Stimulated activated CD4-positive, alpha-beta T cell treated with anti-CD3 and anti-CD28 coated beads, Interleukin-12 subunit alpha, Interleukin-12 subunit beta, amount 100 ng/mL, for 24 hours (primary cell): Measurements from ENCODE around the gene FOXP1.

Source experiments
- DNase-seq, 2 experiments: peaks; one replicate each; pipeline ENCODE4 v3.0.0-alpha.2; 2020; ENCODE audit warnings: low read depth in 2 of 2

The FOXP1 gene

DNA sequence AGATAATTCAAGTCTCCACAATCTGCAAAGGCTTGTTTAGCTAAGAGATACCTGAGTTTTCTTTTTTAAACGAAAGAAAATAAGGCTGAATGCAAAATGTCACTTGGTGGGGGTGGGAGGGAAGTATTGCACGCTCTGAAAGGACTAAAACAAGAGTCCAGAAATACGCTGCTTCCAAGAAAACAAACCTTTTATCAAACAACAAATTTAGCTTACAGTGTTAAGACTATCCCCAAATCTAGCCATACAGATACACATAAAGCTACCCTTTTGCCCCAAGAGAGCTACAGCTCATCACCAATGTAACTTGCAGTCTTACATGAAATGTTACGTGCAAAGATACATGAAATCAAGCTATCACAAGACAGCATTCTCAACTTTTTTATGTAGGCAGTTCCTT lies 522.5 kb downstream of the FOXP1 start:
- no peak for DNase-seq

DNA sequence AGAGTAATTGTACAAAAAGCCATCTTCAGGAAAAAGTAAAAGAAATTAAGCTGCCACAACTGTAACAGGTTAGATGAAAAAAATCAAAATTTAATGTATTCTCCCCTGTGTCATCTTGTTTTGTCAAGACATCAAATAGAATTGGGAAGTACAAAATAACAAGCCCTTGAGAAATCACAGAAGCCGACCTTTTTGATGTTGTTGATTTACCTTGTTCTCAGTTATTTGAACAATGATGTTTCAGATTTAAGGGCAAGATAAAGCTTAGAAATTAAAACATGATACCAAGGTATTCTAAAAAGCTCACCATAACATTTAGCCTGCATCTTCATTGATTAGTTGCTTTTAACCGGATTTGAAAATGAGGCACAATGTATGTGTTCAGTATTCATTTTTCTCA lies 523.0 kb downstream of the FOXP1 start:
- DNase-seq: no peak

DNA sequence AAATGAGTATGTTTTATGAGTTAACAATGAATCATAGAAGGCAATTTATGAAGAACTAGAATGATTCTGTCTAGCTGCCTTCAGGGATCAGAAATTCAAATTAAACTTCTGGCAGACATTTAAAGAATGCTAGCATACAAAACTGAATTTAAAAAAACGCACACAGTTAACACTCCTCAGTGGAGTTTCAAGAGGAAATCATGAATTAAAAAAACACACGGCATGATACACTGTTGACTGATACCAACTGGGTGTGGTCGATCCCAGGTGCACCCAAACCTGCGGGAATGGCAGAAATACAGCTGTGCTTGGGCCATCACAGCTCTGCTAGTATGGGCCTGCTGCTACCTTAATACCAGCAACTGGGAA lies 526.0 kb downstream of the FOXP1 start:
- no peak for DNase-seq

DNA sequence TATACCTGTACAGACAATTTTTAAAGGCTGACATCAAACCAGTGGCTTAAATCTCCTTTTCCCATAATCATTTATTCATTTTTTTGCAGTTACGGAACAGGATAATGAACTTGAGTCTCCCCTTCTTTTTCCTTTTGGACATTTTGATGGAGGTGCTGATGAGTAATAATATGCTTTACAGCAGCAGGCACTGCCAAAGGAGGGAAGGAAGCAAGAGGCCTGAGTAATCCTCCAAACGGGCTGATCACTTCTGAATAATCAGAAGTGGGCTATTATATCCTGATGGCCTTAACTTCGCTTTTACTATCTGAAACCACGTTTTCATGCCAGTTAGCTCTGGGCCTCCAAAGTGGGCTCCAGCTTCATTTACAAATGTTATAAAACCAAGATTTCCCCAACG lies 527.2 kb downstream of the FOXP1 start:
- DNase-seq: no peak

DNA sequence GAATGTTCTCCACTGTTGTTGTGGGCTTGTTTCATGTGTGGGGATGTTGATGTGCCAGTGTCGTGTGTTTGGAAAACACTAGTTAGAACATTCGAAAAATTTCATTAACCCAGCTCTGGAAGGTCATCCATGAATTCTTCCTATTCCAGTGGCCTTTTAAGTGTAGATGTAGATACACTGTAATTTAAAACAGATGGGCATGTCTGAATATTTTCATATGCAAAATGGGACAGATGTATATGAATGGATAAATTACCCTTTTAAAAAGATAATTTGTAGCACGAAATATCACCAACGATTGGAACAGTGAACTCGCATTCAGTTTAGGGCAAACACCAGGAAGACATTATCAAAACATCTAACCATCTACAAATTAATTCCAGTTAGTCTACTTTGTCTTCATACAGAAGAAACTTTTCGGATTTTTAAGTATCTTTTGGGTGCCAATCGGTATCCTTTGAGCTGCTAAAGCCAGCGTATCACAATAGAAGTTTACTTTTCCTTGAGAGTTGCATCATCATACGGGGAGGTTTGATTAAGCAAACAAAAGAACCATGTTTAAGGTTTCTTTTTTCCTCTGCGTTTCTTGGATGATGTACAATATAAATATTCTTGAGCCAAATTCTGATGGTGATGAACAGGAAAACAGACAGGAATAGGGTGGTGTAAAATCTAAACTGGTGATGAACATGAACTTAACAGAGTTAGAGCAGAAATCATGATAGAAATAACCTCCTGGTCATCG lies 528.1 kb downstream of the FOXP1 start:
- no peak for DNase-seq

DNA sequence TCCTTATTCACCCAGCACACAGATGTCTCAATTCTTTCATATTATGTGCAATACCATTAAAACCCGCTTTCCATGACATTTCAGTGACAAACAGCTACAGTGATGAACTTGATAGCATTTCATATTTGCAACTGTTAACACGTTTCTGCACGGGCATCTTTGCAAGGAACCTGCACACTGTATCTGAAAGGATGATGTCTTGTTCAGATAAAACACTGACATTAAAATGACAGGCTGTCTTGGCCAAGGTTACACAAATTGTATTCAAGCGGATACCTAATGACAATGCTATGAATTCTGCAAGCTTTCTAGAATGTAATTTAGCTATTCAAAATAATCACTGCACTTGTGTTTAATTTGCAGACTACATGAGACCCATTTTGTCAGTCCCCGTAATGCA lies 529.2 kb downstream of the FOXP1 start:
- DNase-seq: no peak

DNA sequence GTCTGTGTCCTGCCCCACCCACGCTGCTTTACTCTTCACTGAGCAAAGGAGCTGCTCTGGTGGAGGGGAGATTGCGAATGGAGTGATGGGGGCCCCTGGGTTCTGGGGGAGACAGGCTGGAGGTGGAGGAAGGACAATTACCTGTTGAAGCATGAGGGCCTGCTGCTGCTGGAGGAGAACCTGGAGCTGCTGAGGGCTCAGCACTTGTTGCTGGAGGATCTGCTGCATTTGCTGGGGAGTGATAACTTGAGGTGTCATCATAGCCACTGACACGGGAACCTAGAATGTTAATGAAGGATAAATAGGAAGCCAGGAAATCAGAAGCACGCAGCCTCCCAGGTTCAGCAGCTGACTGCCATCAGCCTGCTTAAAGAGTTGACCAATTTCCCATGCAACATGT lies 530.0 kb downstream of the FOXP1 start:
- no peak for DNase-seq

DNA sequence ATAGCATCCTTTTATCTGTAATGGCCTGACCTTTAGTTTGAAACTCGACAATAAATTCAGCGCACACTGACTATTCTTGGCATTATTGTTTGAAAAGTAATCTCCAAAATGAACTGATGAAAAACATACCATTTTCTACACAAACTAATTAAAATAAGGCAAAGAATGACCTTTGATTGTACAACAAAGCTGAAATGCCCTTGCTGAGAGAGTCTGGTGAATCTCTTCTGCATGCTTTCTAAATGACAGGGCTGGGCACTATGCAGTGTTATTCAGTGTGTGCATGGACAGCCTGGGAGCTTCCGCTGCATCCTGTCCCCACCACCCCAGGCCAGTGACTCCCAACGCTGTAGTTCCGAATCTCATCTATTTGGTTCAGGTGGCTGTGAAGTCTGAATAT lies 530.8 kb downstream of the FOXP1 start:
- DNase-seq: no peak

DNA sequence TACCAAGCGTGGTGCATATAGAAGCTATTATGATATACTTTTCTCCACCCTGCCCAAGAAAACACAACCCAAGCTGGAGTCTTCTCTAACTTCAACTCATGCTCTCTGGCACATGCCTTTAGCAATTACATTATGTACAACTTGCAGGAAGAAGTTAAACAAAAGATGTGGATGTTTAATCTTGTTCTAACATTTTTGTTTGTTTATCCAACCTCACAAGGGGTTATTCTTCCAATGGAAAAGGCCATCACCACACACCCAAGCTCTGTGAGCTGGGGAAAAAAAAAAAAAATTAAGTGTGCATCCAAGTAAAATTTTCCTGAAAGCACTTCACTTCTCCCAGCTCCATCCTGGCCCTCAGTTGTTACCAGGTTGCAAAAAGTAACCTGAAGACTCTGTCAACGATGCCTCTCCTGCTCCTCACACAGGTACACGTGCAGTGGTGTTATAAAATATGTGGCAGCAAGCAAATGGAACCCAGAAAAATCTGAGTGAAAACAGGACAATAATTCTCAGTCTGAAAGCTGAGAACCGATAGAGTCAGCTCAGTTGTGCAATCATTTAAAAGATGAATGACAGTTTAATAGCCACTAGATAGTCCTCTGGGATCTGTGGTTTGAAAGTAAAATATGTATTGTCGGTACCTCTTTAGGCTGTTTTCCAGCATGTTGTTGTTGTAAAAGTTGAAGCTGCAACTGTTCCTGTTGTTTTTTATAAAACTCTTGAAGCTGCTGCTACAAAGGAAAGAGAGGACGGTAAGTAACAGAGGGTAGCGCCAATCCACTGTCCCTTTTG lies 531.4 kb downstream of the FOXP1 start:
- no peak for DNase-seq

DNA sequence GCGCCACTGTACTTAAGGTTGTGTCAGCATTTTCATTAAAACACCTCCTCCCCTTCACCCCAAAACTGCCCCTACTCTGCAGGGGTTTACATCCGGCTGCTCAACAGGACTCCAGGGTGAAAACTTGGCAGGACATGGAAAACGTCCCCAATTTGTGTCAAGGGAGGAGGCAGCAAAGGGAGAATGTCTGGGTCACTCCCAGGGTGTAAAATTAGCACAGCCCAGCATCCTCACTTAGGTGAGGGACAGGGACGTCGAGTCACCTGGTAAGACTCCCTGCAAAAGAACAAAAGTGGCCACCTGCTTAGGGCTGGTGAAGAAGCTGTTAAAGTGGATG lies 532.3 kb downstream of the FOXP1 start:
- DNase-seq: no peak

DNA sequence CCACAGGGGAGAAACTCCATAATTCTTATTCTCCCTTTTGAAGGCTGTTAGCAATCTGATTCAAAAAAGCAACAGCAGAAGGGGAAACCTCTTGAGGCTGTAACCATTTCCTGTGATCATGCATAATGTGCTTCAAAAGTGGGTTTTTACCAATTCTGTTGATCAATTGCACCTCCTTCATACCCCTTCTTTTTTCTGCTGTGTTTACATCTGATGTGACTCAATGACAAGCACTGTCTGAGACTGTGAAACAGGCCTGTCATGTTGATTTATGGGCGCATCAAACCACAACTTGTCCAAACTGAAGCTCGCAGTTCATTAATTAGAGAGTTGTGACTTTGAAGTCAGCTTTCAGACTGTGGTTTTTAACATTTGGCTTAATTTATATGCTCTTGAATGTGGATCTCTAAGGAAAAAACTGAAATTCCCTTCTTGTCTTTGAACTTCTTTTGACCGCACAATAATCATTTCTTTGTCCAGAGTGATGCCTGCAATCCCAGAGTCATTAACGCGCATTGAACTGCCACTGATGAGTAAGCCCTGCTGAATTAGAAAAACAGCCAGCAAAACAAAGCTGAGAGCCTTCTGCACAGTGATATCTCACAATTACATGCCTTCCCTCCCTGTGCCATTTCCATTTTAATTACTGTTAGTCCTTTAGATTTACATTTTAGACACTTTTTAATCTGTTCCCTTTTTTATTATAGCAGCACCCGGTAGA lies 532.8 kb downstream of the FOXP1 start:
- DNase-seq: no peak

DNA sequence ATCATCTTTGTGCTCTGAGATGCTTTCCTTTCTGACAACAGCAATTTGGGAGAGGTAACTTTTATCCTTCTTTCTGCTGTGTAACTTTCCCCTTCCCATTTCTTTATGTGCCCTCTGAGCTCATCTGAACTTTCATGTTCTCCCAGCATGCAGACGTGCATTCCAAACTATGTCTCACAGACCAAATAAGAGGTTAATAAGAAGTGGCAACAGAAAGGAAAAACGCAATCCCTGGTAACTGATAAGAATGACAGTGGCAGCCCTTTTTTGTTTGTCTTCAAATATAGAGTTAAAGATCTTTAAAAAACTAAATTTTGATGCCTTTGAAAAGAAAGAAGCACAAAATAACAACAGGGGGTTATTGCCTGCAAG lies 533.4 kb downstream of the FOXP1 start:
- no peak for DNase-seq

DNA sequence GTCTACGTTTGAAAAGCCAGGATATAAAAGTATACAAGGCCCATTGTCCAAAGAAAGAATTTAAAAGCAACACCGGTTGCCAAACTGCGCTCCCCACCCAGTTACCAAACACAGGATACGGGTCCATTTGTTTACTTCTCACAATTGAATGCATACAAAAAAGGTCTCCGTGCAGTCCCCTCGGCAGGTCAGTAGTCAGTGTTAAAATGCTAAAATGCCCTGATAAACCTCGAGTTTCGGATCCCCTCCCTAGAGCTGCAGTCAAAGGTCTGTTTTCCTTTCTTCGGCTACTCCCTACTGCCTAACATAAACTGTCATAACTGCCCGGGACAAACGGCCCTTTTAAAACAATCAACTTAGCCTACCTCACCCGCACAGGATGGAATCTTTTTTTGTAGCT lies 534.6 kb downstream of the FOXP1 start:
- DNase-seq: no peak

DNA sequence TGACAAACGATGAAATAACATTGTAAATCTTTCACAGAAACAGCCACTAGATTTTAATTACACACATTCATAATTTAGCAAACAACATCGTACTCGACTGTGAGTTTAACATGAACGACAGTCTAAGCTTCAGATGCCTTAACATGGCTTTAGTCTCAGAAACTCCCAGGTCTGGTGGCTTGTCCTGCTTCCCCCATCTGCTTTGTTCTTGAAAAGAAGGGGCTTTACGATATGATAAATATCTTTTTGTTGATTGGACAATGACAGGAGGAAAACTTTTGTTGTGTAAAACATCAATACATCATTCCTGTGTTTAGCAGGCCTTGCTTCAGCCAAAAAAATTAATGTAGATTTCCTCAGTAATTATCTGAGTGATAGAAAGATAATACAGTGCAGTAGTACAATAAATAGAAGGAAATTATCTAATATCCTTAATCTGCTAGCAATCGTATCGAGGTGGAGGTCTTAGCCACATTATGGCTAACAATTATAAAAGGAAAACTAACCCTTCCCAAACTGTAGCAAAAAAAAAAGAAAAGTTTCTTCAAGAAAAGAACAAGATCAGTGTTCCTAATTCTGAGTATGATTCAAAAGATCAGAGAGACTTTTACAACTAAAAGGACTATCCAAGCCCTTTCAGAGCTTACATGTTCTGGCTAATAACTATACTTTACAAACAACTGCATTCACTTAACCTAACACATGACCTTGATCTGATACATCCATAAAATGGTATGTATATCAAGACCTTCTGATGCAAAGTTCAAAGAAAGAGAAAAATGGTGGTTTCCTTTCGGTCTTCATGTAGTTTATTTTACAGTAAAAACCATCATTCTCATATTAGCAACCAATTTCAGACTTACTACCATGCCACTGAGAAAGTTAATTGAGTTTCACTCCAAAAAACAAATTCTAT lies 535.7 kb downstream of the FOXP1 start:
- DNase-seq: no peak

DNA sequence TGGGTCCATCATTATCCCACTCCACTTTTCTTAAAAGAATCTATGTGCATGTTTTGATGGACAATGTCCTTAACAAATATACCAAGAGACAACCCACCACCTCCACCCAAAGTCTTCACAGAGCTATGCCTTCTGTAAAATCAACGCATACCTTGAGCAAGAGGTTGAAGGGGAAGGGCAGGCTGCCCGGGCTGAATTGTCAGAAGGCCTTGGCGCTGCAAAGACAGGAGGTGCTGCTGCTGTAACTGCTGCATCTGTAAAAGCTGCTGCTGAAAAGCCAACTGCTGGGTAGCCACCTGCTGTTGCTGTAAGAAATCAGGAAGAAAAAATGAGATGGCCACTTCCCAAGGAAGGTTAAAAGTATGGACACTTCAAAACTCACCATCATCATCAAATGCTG lies 536.7 kb downstream of the FOXP1 start:
- no peak for DNase-seq

DNA sequence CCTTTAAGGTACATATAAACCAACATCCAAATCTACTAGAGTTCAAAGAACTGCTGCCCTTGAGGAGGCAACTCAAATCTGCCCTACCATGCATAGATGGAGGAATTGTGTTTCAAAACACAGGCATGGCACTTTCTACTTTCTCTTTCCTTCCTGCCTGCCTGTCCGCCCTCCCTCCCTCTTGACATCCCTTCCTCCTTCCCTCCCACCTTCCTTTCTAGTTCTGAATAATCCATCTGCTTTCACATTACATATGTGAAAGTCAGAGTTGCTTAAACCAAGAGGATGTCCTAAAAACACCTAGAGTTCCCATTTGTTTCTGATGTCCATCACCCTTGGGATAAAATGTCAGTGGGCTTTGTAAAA lies 537.6 kb downstream of the FOXP1 start:
- no peak for DNase-seq

DNA sequence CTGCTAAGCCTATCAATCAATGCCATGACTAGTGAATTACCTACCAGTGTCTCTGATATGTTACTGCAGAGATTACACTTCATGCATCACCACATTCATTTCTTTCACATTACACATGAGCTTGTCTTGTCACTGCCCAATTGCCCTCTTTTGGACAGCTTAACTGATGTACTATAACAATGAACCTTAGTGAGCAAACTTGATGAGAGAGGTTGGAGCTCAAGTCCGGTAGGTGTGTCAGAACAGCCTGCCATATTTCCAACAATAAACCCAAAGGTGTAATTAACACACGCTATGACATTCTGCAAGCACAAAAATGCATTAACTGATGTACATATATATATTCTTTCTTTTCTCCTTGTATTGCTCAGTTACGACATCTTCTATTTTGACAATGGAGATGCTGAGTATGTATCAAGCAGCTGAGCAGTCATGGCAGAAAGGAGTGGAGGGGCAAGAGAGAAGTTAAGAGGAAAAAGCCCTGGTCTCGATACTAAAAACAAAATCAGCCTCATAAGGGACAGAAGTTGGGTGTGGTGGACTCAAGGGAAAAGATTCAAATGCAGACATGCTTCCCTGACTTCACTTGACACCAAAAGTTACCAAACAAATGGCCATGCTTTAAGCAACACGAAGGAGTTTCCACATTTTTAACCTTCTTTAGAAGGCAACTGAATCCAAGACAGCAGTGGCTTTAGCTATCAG lies 538.2 kb downstream of the FOXP1 start:
- no peak for DNase-seq

DNA sequence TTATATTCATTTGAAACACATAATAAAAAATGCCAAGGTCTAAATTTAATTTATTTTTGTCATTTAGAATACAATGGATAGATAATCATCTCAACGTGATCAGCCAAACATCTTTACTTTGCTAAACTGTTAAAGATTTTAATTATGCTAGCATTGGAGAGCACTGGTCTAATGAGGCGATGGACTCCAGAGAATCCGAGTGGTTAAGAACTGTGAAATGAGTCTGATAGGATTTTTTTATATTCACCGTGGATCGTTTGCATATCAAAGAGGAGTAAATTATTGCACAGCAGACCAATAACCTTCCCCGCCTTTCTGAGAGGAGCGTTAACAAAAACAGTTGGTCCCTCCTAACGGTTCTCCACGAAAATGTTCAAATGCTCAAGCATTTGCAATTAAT lies 540.8 kb downstream of the FOXP1 start:
- no peak for DNase-seq

DNA sequence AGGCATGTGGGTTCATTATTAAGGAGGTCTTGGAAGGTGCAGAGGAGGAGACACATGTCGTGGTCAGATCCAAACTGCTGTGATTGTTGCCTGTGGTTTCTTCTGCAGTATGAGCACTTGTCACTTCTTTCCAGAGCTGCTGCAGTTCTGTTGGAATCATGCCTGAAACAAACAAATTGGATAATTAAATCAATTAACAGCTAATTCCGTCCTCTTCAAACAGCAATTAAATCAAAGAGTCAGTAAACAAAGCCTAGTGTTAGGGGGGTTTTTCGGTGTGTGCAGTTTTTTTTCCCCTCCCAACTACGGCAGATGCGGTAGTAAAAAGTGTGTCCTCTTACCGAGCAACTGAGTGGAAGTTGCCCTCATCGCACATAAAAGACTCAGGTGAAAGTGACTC lies 542.2 kb downstream of the FOXP1 start:
- no peak for DNase-seq

DNA sequence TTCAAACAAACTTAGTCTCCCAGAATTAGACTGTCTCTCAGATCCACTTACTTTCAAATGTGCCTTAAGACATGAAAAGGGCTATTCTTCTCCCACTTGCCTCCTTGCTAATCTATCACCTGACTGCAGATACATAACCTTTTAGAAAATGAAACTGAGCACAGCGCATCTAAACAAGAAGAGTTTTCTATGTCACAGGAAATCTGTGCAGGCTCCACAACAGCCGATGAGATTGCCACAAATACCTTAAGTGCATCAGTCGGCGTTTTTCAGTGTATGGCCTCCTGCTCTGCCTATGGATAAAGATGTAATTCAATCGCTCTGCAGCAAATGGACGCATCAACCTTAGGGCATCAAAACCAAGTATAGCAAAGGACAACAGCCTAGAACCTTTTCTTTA lies 544.2 kb downstream of the FOXP1 start:
- no peak for DNase-seq

DNA sequence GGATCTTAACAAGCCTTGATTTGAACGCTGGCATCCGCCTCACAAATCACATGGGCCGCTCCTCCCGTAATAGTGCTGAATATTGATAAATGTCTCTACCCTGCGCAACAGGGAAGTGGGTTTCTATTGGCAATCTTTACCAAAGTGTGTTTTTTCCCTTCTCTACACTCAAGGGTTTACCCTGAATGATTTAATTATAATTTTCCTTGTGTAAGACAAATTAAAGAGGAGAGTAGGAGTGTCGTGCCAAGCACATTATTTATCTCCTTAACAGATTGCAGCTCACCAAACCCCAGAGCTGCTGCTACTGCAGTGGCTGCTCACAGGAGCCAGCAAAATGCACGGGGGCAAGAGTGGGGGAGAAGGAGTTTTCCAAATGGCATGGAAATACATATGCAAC lies 545.8 kb downstream of the FOXP1 start:
- DNase-seq: no peak

DNA sequence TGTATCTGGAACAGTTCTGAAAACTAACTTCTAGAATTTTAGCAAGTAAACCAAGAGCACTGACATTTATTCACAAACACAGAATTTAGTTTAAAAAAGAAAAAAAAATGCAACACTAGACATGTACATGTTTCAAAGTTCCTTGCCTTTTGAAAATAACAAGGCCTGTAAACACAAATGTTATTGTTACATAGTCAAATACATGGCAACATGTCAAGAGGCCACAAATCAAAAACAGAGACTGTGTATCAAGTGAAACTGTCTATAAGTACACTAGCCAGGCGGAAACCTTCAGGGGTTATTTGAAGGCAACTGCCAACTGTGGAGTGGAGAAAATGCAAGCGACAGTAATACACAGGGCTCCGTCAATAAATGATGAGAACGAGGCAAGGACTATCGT lies 547.6 kb downstream of the FOXP1 start:
- no peak for DNase-seq
